A549 (cell line): Measurements from ENCODE around the gene DNAH11. TPM values are rescaled to one million over a fixed set of nuclear protein-coding genes. Genes with fewer than 3 reads are reported as not detected.

ENCODE experiments used
- ATAC-seq, 2 experiments: fragments of 200-7000 bp in 1 of 2; fragments of >200 bp in 1 of 2; cut with Nextera tagmentation in 1 of 2; cut with Tn5 transposase in 1 of 2; 3 replicates each; pipeline versions ENCODE4 v1.8.0 to v1.9.1; 2018 to 2020; ENCODE audit warnings: mild to moderate bottlenecking in 1 of 2, moderate library complexity in 1 of 2
- CTCF ChIA-PET: fragments of 300-600 bp; sonication (Branson Sonifier 250); formaldehyde crosslinking; extraction: SDS; loops from one replicate; lab custom pipeline; 2021; ENCODE audit warnings: antibody characterized with exemption, inconsistent platforms; lab: Yijun Ruan, JAX
- POLR2A ChIA-PET: fragments of 350-600 bp; formaldehyde crosslinking; extraction: SDS; loops from one replicate; lab custom pipeline; 2021; ENCODE audit warnings: antibody characterized with exemption, inconsistent platforms; lab: Yijun Ruan, JAX
- DNase-seq, 2 experiments: peaks; one replicate each; pipeline versions ENCODE4 v3.0.0 to v3.0.0-alpha.2; 2011 to 2016; ENCODE audit warnings: low read depth in 1 of 2, low spot score in 1 of 2
- FAIRE-seq: peaks from 2 replicates; lab custom pipeline; 2011; peaks lifted over from hg19 to GRCh38; lab: Jason Lieb, UNC
- H3K27ac ChIP-seq, 2 experiments: fragments of >200 bp; sonication (Bioruptor Twin); formaldehyde crosslinking; 3 replicates each; pipeline ENCODE4 v1.5.1; 2016 to 2017
- H3K4me1 ChIP-seq: fragments of >200 bp; sonication (Bioruptor Twin); formaldehyde crosslinking; 3 replicates; pipeline ENCODE4 v1.6.1; 2016
- H3K4me2 ChIP-seq: fragments of >200 bp; sonication (Bioruptor Twin); formaldehyde crosslinking; 3 replicates; pipeline ENCODE4 v1.6.1; 2016
- H3K4me3 ChIP-seq: fragments of >200 bp; sonication (Bioruptor Twin); formaldehyde crosslinking; 3 replicates; pipeline ENCODE4 v1.5.1; 2016
- H3K9me3 ChIP-seq: fragments of >200 bp; sonication (Bioruptor Twin); formaldehyde crosslinking; 3 replicates; pipeline ENCODE4 v1.6.1; 2016
- CBX2 ChIP-seq: fragments of 200-600 bp; sonication (generic); IDR thresholded peaks from 2 replicates; pipeline ENCODE4 v1.6.1; 2016; ENCODE audit warnings: low read depth, mild to moderate bottlenecking, borderline replicate concordance
- CHD4 ChIP-seq: fragments of 200-600 bp; sonication (generic); IDR thresholded peaks from 2 replicates; pipeline ENCODE4 v1.6.1; 2016; ENCODE audit warnings: antibody characterized with exemption, mild to moderate bottlenecking, borderline replicate concordance
- EHF ChIP-seq: fragments of 250-450 bp; sonication (Bioruptor Pico); IDR thresholded peaks from 2 replicates; pipeline ENCODE4 v1.5.0; 2020; ENCODE audit warnings: mild to moderate bottlenecking
- EHMT2 ChIP-seq: fragments of 200-600 bp; sonication (generic); IDR thresholded peaks from 2 replicates; pipeline ENCODE4 v1.6.1; 2016; ENCODE audit warnings: antibody characterized with exemption, low read depth, mild to moderate bottlenecking, moderate library complexity
- ESRRA ChIP-seq: fragments of 150-350 bp; IDR thresholded peaks from 2 replicates; pipeline ENCODE4 v1.6.1; 2014; ENCODE audit warnings: mild to moderate bottlenecking, low read length, borderline replicate concordance
- FOSB ChIP-seq: fragments of 250-450 bp; sonication (Bioruptor Pico); IDR thresholded peaks from 2 replicates; pipeline ENCODE4 v1.5.0; 2020; ENCODE audit warnings: mild to moderate bottlenecking, moderate library complexity
- GATA3 ChIP-seq: IDR thresholded peaks from 2 replicates; pipeline ENCODE4 v1.6.1; 2012; ENCODE audit warnings: borderline replicate concordance
- HDAC2 ChIP-seq: fragments of 200-600 bp; sonication (generic); IDR thresholded peaks from 2 replicates; pipeline ENCODE4 v1.6.1; 2016
- HOXA7 ChIP-seq: fragments of 250-450 bp; sonication (Bioruptor Pico); IDR thresholded peaks from 2 replicates; pipeline ENCODE4 v1.5.0; 2020; ENCODE audit warnings: mild to moderate bottlenecking, moderate library complexity
- HOXB5 ChIP-seq: fragments of 250-450 bp; sonication (Bioruptor Pico); IDR thresholded peaks from 2 replicates; pipeline ENCODE4 v1.5.0; 2020; ENCODE audit warnings: mild to moderate bottlenecking, moderate library complexity
- KDM5A ChIP-seq: fragments of 200-600 bp; sonication (generic); IDR thresholded peaks from 2 replicates; pipeline ENCODE4 v1.6.1; 2016; ENCODE audit warnings: antibody characterized with exemption, mild to moderate bottlenecking
- MAFK ChIP-seq: fragments of 450-650 bp; IDR thresholded peaks from 2 replicates; pipeline ENCODE4 v1.6.1; 2014; ENCODE audit not compliant: partially characterized antibody
- MAZ ChIP-seq: fragments of 150-350 bp; IDR thresholded peaks from 2 replicates; pipeline ENCODE4 v1.6.1; 2014; ENCODE audit warnings: antibody characterized with exemption, low read depth, low read length, borderline replicate concordance
- MYC ChIP-seq: IDR thresholded peaks from 2 replicates; pipeline ENCODE4 v1.6.1; 2012; ENCODE audit warnings: mild to moderate bottlenecking, inconsistent platforms, low read length, improper control_type of control experiment, borderline replicate concordance
- NPAS2 ChIP-seq: fragments of 250-450 bp; sonication (Bioruptor Pico); IDR thresholded peaks from 2 replicates; pipeline ENCODE4 v1.8.0; 2022; ENCODE audit warnings: mild to moderate bottlenecking, moderate library complexity, borderline replicate concordance
- NR3C1 ChIP-seq: fragments of >200 bp; sonication (Bioruptor Twin); formaldehyde crosslinking; IDR thresholded peaks from 3 replicates; pipeline ENCODE4 v1.6.1; 2017
- RAD21 ChIP-seq, 2 experiments: fragments of >200 bp in 1 of 2; sonication (Bioruptor Twin) in 1 of 2; formaldehyde crosslinking in 1 of 2; IDR thresholded peaks in 1 of 2; conservative IDR thresholded peaks in 1 of 2; 2 replicates in 1 of 2; 3 replicates in 1 of 2; pipeline ENCODE4 v1.6.1; 2012 to 2018; ENCODE audit warnings: inconsistent platforms in 1 of 2
- RCOR1 ChIP-seq: fragments of 150-350 bp; IDR thresholded peaks from 2 replicates; pipeline ENCODE4 v1.6.1; 2014; ENCODE audit warnings: antibody characterized with exemption, low read length, low read depth
- RFX5 ChIP-seq: fragments of 450-650 bp; IDR thresholded peaks from 2 replicates; pipeline ENCODE4 v1.7.1; 2014; ENCODE audit warnings: antibody characterized with exemption, mild to moderate bottlenecking, moderate library complexity
- SMC3 ChIP-seq: fragments of >200 bp; sonication (Bioruptor Twin); formaldehyde crosslinking; IDR thresholded peaks from 3 replicates; pipeline ENCODE4 v1.6.1; 2018; ENCODE audit warnings: inconsistent platforms
- TFCP2L1 ChIP-seq: fragments of 250-450 bp; sonication (Bioruptor Pico); IDR thresholded peaks from 2 replicates; pipeline ENCODE4 v1.5.0; 2021; ENCODE audit warnings: mild to moderate bottlenecking
- TP53 ChIP-seq: fragments of 250-450 bp; sonication (Bioruptor Pico); IDR thresholded peaks from 2 replicates; pipeline ENCODE4 v1.5.0; 2021; ENCODE audit warnings: mild to moderate bottlenecking, moderate library complexity
- ZFP36 ChIP-seq: fragments of 450-650 bp; IDR thresholded peaks from 2 replicates; pipeline ENCODE4 v1.6.1; 2014; ENCODE audit warnings: borderline replicate concordance; ENCODE audit not compliant: partially characterized antibody
- ZSCAN20 ChIP-seq: fragments of 250-450 bp; sonication (Bioruptor Pico); IDR thresholded peaks from 2 replicates; pipeline ENCODE4 v1.8.0; 2022; ENCODE audit warnings: mild to moderate bottlenecking, moderate library complexity
- WGBS: methylation state at CpG from one replicate; pipeline ENCODE4 v1.1.6; 2017; ENCODE audit errors: missing lambda C conversion rate; 5-methylcytosine and 5-hydroxymethylcytosine counted together
- polyA plus RNA-seq, 4 experiments: library from polyadenylated mRNA; depleted of rRNA in 3 of 4; stranded (reverse); fragments of >200 nt; fragmentation: RNase III in 1 of 4; extraction: RNeasy Plus Mini Kit Qiagen cat#74134 plus additional on column Dnase treatment in 1 of 4; gene quantifications; 2 replicates in 3 of 4; 3 replicates in 1 of 4; pipeline ENCODE4 v1.2.3, GENCODE V29; 2011 to 2017
- TF ChIP-seq, protein P1 (sequence below): fragments of 150-350 bp; IDR thresholded peaks from 2 replicates; pipeline ENCODE4 v1.6.1; 2014; ENCODE audit warnings: low read depth, mild to moderate bottlenecking, low read length
- TF ChIP-seq, protein P2 (sequence below): fragments of >200 bp; sonication (Bioruptor Twin); formaldehyde crosslinking; IDR thresholded peaks from 3 replicates; pipeline ENCODE4 v1.6.1; 2016
- TF ChIP-seq, protein P3 (sequence below): fragments of 250-450 bp; sonication (Bioruptor Pico); IDR thresholded peaks from 2 replicates; pipeline ENCODE4 v1.5.0; 2020; ENCODE audit warnings: low read depth, mild to moderate bottlenecking, moderate library complexity
- TF ChIP-seq, protein P4 (sequence below): fragments of 450-650 bp; IDR thresholded peaks from 2 replicates; pipeline ENCODE4 v1.6.1; 2014; ENCODE audit warnings: antibody characterized with exemption

The DNAH11 gene
- polyA plus RNA-seq, 2 of the 4 experiments (the other 2 are of a cell fraction) = 0.03 to 0.13 TPM

DNA sequence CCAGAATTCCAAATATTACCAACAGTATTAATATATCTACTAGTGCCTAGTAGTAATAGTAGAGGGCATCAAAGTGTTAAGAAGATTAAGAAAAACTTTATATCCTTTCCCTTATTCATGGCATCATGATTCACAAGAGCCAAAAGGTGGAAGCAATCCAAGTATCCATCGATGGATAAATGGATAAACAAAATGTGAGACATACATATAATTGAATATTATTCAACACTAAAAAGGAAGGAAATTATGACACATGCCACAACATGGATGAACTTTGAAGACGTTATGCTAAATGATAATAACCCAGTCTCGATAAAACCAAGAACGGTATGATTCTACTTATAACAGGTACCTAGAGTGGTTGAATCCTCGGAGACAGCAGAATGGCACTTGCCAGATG is 379.8 kb downstream of the DNAH11 start:
- CTCF ChIA-PET = no interaction called here
- ATAC-seq = no peak

DNA sequence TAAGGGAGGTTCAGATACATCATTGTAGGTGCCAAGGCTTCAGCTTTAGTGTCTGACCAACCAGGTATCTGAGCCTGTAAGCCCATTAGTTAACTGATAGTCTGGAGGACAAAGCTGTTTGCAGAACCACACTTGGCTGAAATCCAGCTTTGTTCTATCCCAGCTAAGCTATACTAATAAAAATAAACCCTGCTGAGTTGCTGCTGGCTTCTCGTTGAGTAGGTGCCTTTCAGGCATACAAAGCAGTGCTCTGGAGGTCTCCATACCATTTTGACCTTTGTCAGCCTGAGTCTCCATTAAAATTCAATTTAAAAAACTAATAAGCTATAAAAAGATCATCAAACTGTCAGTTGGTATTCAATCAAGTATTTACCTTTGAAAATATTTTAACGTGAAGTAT is 380.8 kb downstream of the DNAH11 start:
- POLR2A ChIA-PET = no interaction called here

More for the DNA sequence above, 379.8 kb downstream of the DNAH11 start:
- Histone ChIP-seq H3K27ac (no peak overlapping the region), H3K4me2 (no peak overlapping the region), H3K4me3 (no peak overlapping the region), H3K4me1 (peaks cover 6% of the 10 kb centered on the region; the same call in 1 of the 3 replicates), H3K9me3 (no peaks in the 10 kb centered on the region)
- no peak for FAIRE-seq
- no peak for DNase-seq
- WGBS = 72% methylated on average over 5 of the region's 5 CpGs
- TF ChIP-seq KDM5A (no peak), CHD4 (no peak), HOXB5 (CRISPR knock-in tag) (no peak), NPAS2 (no peak), HOXA7 (no peak), EHF (no peak), HDAC2 (no peak), MAFK (no peak), SMC3 (no peak)
- TF ChIP-seq, protein P1, sequence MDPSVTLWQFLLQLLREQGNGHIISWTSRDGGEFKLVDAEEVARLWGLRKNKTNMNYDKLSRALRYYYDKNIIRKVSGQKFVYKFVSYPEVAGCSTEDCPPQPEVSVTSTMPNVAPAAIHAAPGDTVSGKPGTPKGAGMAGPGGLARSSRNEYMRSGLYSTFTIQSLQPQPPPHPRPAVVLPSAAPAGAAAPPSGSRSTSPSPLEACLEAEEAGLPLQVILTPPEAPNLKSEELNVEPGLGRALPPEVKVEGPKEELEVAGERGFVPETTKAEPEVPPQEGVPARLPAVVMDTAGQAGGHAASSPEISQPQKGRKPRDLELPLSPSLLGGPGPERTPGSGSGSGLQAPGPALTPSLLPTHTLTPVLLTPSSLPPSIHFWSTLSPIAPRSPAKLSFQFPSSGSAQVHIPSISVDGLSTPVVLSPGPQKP = no peak
- POLR2A ChIA-PET = no interaction called here

DNA sequence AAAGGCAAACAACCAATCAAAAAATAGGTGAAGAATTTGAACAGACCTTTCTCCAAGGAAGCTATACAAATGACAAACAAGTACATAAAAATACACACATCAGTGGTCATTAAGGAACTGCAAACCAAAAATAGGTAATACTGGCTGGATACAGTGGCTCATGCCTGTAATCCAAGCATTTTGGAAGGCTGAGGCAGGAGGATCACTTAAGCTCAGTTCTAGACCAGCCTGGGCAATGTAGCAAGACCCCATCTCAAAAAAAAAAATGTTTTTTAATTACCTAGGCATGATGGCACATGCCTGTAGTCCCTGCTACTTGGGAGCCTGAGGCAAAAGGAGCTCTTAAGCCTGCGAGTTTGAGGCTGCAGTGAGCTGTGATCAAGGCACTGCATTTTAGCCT is 383.6 kb downstream of the DNAH11 start:
- no peak for FAIRE-seq
- 56% methylated on average over 1 of the region's 1 CpG for WGBS
- TF ChIP-seq TFCP2L1 (no peak), KDM5A (no peak), MAZ (no peak), GATA3 (no peak), HOXB5 (CRISPR knock-in tag) (no peak), TP53 (no peak), MAFK (no peak), ESRRA (no peak), NR3C1 (no peak), CBX2 (no peak)
- TF ChIP-seq, protein P1 = no peak
- TF ChIP-seq, protein P2, sequence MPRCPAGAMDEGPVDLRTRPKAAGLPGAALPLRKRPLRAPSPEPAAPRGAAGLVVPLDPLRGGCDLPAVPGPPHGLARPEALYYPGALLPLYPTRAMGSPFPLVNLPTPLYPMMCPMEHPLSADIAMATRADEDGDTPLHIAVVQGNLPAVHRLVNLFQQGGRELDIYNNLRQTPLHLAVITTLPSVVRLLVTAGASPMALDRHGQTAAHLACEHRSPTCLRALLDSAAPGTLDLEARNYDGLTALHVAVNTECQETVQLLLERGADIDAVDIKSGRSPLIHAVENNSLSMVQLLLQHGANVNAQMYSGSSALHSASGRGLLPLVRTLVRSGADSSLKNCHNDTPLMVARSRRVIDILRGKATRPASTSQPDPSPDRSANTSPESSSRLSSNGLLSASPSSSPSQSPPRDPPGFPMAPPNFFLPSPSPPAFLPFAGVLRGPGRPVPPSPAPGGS = no peak

More for the DNA sequence above, 380.8 kb downstream of the DNAH11 start:
- WGBS = 32% methylated on average over 2 of the region's 2 CpGs
- FAIRE-seq = no peak
- Histone ChIP-seq H3K4me2 (0 out of 3 replicates have a peak overlapping the region, but pooled peaks have one; percentile 16), H3K27ac (no peak overlapping the region), H3K4me1 (peaks cover 6% of the 10 kb centered on the region; the same call in 1 of the 3 replicates), H3K4me3 (no peak overlapping the region), H3K9me3 (no peaks in the 10 kb centered on the region)
- TF ChIP-seq, protein P1 = no peak
- TF ChIP-seq HOXB5 (CRISPR knock-in tag) (no peak), NPAS2 (no peak), ESRRA (no peak), RCOR1 (no peak), TFCP2L1 (no peak), NR3C1 (no peak), ZSCAN20 (CRISPR knock-in tag) (no peak), CBX2 (no peak), EHMT2 (no peak), RFX5 (no peak), FOSB (CRISPR knock-in tag) (no peak), MAFK (no peak), ZFP36 (no peak), MYC (no peak), RAD21 (conservative IDR thresholded peaks at IDR 0.05 in 1 of 2, IDR thresholded peaks at IDR 0.05 in 1 of 2) (no peak)
- TF ChIP-seq, protein P3, sequence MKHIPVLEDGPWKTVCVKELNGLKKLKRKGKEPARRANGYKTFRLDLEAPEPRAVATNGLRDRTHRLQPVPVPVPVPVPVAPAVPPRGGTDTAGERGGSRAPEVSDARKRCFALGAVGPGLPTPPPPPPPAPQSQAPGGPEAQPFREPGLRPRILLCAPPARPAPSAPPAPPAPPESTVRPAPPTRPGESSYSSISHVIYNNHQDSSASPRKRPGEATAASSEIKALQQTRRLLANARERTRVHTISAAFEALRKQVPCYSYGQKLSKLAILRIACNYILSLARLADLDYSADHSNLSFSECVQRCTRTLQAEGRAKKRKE (CRISPR knock-in tag) = no peak
- TF ChIP-seq, protein P4, sequence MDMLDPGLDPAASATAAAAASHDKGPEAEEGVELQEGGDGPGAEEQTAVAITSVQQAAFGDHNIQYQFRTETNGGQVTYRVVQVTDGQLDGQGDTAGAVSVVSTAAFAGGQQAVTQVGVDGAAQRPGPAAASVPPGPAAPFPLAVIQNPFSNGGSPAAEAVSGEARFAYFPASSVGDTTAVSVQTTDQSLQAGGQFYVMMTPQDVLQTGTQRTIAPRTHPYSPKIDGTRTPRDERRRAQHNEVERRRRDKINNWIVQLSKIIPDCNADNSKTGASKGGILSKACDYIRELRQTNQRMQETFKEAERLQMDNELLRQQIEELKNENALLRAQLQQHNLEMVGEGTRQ = no peak
- CTCF ChIA-PET = no interaction called here
- no peak for ATAC-seq
- DNase-seq = no peak

More for the DNA sequence above, 383.6 kb downstream of the DNAH11 start:
- ATAC-seq = no peak
- CTCF ChIA-PET = no interaction called here
- no peak overlapping the region for H3K4me2 ChIP-seq
- peaks cover 6% of the 10 kb centered on the region; the same call in 1 of the 3 replicates for H3K4me1 ChIP-seq
- H3K27ac ChIP-seq = no peak overlapping the region
- POLR2A ChIA-PET = no interaction called here
- H3K9me3 ChIP-seq = no peaks in the 10 kb centered on the region
- no peak overlapping the region for H3K4me3 ChIP-seq
- DNase-seq = no peak
